ENCODE data around the gene ACOXL. TPM values are rescaled to one million over a fixed set of nuclear protein-coding genes. Genes with fewer than 3 reads are reported as not detected.
A peak's percentile ranks its signal among the peaks of the same experiment; 100 is the strongest.

Gene ACOXL
- total and polyA plus RNA-seq, 8 donors = 4.7 to 30.3 (median 8.3) TPM

GRCh38 chr2:110837446-110838409 is 105.4 kb downstream of the ACOXL start:
- H3K4me3 ChIP-seq = no peak overlapping the region
- H3K4me1 ChIP-seq = no peaks in the 10 kb centered on the region
- DNase-seq (peak in 2 of 4 donors; percentile 76 to 83), ATAC-seq (no peak)
- no peaks in the 10 kb centered on the region for H3K27me3 ChIP-seq
- H3K9me3 ChIP-seq = no peaks in the 10 kb centered on the region
- TF ChIP-seq, protein P1, sequence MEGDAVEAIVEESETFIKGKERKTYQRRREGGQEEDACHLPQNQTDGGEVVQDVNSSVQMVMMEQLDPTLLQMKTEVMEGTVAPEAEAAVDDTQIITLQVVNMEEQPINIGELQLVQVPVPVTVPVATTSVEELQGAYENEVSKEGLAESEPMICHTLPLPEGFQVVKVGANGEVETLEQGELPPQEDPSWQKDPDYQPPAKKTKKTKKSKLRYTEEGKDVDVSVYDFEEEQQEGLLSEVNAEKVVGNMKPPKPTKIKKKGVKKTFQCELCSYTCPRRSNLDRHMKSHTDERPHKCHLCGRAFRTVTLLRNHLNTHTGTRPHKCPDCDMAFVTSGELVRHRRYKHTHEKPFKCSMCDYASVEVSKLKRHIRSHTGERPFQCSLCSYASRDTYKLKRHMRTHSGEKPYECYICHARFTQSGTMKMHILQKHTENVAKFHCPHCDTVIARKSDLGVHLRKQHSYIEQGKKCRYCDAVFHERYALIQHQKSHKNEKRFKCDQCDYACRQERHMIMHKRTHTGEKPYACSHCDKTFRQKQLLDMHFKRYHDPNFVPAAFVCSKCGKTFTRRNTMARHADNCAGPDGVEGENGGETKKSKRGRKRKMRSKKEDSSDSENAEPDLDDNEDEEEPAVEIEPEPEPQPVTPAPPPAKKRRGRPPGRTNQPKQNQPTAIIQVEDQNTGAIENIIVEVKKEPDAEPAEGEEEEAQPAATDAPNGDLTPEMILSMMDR (IDR thresholded peaks at IDR 0.05) = no peak
- intact Hi-C loops (cut with DNase I) = no loop called here
- H3K27ac ChIP-seq = no peak overlapping the region
- no peaks in the 10 kb centered on the region for H3K36me3 ChIP-seq

GRCh38 chr2:110838657-110839384 is 106.4 kb downstream of the ACOXL start:
- intact Hi-C loops (cut with DNase I) = no loop called here
- no peak overlapping the region for H3K4me3 ChIP-seq
- H3K9me3 ChIP-seq = no peaks in the 10 kb centered on the region
- no peak for DNase-seq
- TF ChIP-seq, protein P1 (IDR thresholded peaks at IDR 0.05) = no peak
- no peaks in the 10 kb centered on the region for H3K27me3 ChIP-seq
- H3K27ac ChIP-seq = no peak overlapping the region
- ATAC-seq = no peak
- no peaks in the 10 kb centered on the region for H3K36me3 ChIP-seq
- no peaks in the 10 kb centered on the region for H3K4me1 ChIP-seq

- H3K27ac ChIP-seq = no peak overlapping the region
- intact Hi-C loops (cut with DNase I) = no loop called here
- no peaks in the 10 kb centered on the region for H3K27me3 ChIP-seq
- no peak for DNase-seq
- no peaks in the 10 kb centered on the region for H3K4me1 ChIP-seq
- TF ChIP-seq, protein P1 (IDR thresholded peaks at IDR 0.05) = no peak
- no peaks in the 10 kb centered on the region for H3K9me3 ChIP-seq
- H3K36me3 ChIP-seq = no peaks in the 10 kb centered on the region
- no peak overlapping the region for H3K4me3 ChIP-seq
- ATAC-seq = no peak
Measured at GRCh38 chr2:110840508-110840907, 108.1 kb downstream of the ACOXL start.

DNA sequence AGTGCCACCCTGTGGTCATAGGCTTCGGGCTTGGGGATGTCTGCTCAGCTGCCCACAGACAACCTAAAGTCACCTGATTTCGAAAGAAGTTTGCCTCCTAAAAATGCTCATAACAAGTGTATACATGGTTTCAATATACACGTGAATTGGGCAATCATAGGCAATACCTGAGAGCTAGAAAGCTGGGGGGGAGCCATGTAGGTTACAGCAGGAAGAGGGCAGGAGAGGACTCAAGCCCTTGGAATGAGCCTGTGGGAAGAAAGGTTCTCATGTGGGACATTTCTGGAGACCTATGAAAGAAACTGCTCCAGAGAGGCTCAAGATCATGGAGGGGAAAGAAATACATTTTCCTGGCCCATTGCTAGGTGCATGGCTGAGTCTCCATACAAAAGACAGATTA is 109.7 kb downstream of the ACOXL start:
- Histone ChIP-seq H3K27me3 (no peaks in the 10 kb centered on the region), H3K4me1 (no peaks in the 10 kb centered on the region), H3K36me3 (no peaks in the 10 kb centered on the region), H3K4me3 (no peak overlapping the region), H3K27ac (no peak overlapping the region), H3K9me3 (no peaks in the 10 kb centered on the region)
- TF ChIP-seq, protein P1 (IDR thresholded peaks at IDR 0.05) = no peak
- ATAC-seq = no peak
- intact Hi-C loops (cut with DNase I) = no loop called here
- no peak for DNase-seq

DNA sequence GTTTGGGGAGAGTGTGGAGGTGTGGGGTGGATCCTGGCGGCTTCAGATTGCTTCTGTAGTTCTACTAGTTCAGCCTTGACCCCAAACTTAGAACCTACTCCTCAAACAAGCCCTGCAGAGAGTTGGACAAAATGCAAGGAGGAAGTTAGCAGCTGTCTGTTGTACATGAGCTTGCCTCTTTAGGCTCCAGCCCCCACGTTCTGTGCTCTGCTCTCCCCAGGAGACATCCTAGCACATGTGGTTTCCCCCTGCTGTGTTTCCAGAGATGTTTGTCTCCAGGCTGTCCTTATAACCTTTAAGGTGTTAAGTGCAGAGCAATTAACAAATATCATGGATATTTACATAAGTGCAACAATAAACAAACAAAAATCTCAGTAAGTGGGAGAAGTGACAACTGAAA is 111.1 kb downstream of the ACOXL start:
- Histone ChIP-seq H3K27me3 (no peaks in the 10 kb centered on the region), H3K9me3 (no peaks in the 10 kb centered on the region), H3K4me1 (no peaks in the 10 kb centered on the region), H3K36me3 (no peaks in the 10 kb centered on the region), H3K27ac (no peak overlapping the region), H3K4me3 (no peak overlapping the region)
- intact Hi-C loops (cut with DNase I) = no loop called here
- TF ChIP-seq, protein P1 (IDR thresholded peaks at IDR 0.05) = no peak
- ATAC-seq = no peak
- no peak for DNase-seq

Measured in left lung (tissue), 10 donors.